Stimulated activated CD8-positive, alpha-beta memory T cell treated with anti-CD3 and anti-CD28 coated beads, Interleukin-7, amount 100 ng/mL, for 24 hours (primary cell): ENCODE measurements around the gene EAF1.
"Not testable (repeated sequence)": the region's sequence is repeated elsewhere in the genome, so short reads cannot be mapped to it uniquely, and the experiment has no call there.

ENCODE experiments used
- DNase-seq: peaks from one replicate; pipeline ENCODE4 v3.0.0-alpha.2; 2020; ENCODE audit warnings: low read depth

Gene EAF1

DNA sequence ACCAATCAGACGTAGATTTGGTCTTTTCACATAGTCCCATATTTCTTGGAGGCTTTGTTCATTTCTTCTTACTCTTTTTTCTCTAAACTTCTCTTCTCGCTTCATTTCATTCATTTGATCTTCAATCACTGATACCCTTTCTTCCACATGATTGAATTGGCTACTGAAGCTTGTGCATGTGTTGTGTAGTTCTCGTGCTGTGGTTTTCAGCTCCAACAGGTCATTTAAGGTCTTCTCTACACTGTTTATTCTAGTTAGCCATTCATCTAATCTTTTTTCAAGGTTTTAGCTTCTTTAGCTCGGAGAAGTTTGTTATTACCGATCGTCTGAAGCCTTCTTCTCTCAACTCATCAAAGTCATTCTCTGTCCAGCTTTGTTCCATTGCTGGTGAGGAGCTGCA lies 57.2 kb downstream of the EAF1 start:
- DNase-seq: not testable (repeated sequence)

DNA sequence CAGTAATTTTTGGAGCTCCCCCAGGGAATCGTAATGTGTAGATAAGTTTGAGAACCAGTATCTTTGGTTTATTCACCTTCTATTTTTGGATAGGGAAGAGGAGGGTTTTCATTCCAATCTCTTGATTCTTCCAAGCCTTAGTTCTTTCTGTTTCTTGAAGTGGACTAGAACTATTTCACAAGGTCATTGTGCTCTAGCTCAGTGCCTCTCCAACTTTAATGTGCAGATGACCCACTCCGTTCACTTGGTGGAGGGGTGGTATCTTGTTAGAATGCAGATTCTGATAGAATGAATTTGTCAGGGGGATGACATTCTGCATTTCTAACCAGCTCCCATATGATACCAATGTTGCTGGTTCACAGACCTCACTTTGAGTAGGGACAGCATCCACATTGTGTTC lies 58.6 kb downstream of the EAF1 start:
- no peak for DNase-seq

DNA sequence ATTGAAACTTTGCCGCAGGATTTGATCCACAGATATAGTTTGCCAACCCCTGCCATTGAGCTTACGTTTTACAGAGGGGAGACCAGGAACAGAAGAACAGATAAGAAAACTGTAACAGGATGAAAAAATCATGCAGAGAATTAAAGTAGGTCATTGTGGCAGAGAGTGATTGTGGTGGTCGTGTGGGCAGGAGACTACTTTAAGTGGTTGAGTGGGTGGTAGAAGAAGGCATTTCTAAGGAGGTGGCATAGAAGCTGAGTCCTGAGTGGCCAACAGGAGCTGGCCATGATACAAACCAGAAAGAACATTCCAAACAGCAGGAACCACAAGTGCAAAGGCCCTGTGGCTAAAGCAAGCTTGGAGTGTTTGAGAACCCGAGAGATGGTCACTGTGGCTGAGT lies 59.6 kb downstream of the EAF1 start:
- DNase-seq: no peak

- DNase-seq: no peak
Measured at GRCh38 chr3:15488002-15488401, 60.6 kb downstream of the EAF1 start.

GRCh38 chr3:15490158-15490557 lies 62.8 kb downstream of the EAF1 start:
- DNase-seq: no peak

GRCh38 chr3:15491143-15491542 lies 63.7 kb downstream of the EAF1 start:
- no peak for DNase-seq
